Smooth muscle cell (in vitro differentiated cells): ENCODE data around the gene RSU1. TPM values are rescaled to one million over a fixed set of nuclear protein-coding genes. Genes with fewer than 3 reads are reported as not detected.

Source experiments
- DNase-seq: peaks from one replicate; lab custom pipeline; 2025; ENCODE audit not compliant: unreplicated experiment; lab: John Stamatoyannopoulos, UW
- H2AFZ ChIP-seq: fragments of 200-600 bp; sonication (generic); 2 replicates; pipeline ENCODE4 v1.6.0; 2016; ENCODE audit warnings: antibody characterized with exemption, low read depth, mild to moderate bottlenecking
- H3F3A ChIP-seq: fragments of 200-600 bp; sonication (generic); 2 replicates; pipeline ENCODE4 v1.6.0; 2017; ENCODE audit warnings: antibody characterized with exemption, low read depth
- H3K27ac ChIP-seq: fragments of 200-600 bp; sonication (generic); 2 replicates; pipeline ENCODE4 v1.5.1; 2016; ENCODE audit warnings: low read depth, mild to moderate bottlenecking
- H3K27me3 ChIP-seq: fragments of 200-600 bp; sonication (generic); 2 replicates; pipeline ENCODE4 v1.6.1; 2016; ENCODE audit warnings: low read depth, mild to moderate bottlenecking
- H3K36me3 ChIP-seq: fragments of 200-600 bp; sonication (generic); 2 replicates; pipeline ENCODE4 v1.5.1; 2016; ENCODE audit warnings: low read depth
- H3K4me1 ChIP-seq: fragments of 200-600 bp; sonication (generic); 2 replicates; pipeline ENCODE4 v1.5.1; 2016; ENCODE audit warnings: low read depth
- H3K4me2 ChIP-seq: fragments of 200-600 bp; sonication (generic); 2 replicates; pipeline ENCODE4 v1.6.0; 2016; ENCODE audit warnings: mild to moderate bottlenecking
- H3K4me3 ChIP-seq: fragments of 200-600 bp; sonication (generic); 2 replicates; pipeline ENCODE4 v1.5.1; 2016; ENCODE audit warnings: mild to moderate bottlenecking
- H3K79me2 ChIP-seq: fragments of 200-600 bp; sonication (generic); 2 replicates; pipeline ENCODE4 v1.6.0; 2016; ENCODE audit warnings: low read depth, mild to moderate bottlenecking
- H3K9ac ChIP-seq: fragments of 200-600 bp; sonication (generic); 2 replicates; pipeline ENCODE4 v1.6.0; 2016; ENCODE audit warnings: low read depth
- H3K9me3 ChIP-seq: fragments of 200-600 bp; sonication (generic); replicated peaks from 2 replicates; pipeline ENCODE4 v1.5.1; 2016; ENCODE audit warnings: low read depth
- H4K20me1 ChIP-seq: fragments of 200-600 bp; sonication (generic); 2 replicates; pipeline ENCODE4 v1.6.0; 2016; ENCODE audit warnings: low read depth
- WGBS: methylation state at CpG from one replicate; pipeline ENCODE4 v1.1.7; 2016; ENCODE audit warnings: low lambda C conversion rate; 5-methylcytosine and 5-hydroxymethylcytosine counted together
- polyA plus RNA-seq: library from polyadenylated mRNA; unstranded; fragments of >200 nt; fragmentation: Nextera tagmentation; extraction: Ambion mirVana; gene quantifications from 2 replicates; pipeline ENCODE4 v1.2.1, GENCODE V29; 2016
- total RNA-seq: library from RNA; depleted of rRNA; stranded (reverse); fragments of >200 nt; gene quantifications from 2 replicates; pipeline ENCODE4 v1.2.3, GENCODE V29; 2014
- TF ChIP-seq, protein P1 (sequence below): fragments of 200-600 bp; sonication (generic); IDR thresholded peaks from 2 replicates; pipeline ENCODE4 v1.5.1; 2017; ENCODE audit warnings: borderline replicate concordance, mild to moderate bottlenecking, antibody characterized with exemption; ENCODE audit not compliant: insufficient read depth, poor library complexity, severe bottlenecking

RSU1 gene
- total and polyA plus RNA-seq, 2 experiments from 2014 or later = 110 to 128 TPM

- TF ChIP-seq, protein P1, sequence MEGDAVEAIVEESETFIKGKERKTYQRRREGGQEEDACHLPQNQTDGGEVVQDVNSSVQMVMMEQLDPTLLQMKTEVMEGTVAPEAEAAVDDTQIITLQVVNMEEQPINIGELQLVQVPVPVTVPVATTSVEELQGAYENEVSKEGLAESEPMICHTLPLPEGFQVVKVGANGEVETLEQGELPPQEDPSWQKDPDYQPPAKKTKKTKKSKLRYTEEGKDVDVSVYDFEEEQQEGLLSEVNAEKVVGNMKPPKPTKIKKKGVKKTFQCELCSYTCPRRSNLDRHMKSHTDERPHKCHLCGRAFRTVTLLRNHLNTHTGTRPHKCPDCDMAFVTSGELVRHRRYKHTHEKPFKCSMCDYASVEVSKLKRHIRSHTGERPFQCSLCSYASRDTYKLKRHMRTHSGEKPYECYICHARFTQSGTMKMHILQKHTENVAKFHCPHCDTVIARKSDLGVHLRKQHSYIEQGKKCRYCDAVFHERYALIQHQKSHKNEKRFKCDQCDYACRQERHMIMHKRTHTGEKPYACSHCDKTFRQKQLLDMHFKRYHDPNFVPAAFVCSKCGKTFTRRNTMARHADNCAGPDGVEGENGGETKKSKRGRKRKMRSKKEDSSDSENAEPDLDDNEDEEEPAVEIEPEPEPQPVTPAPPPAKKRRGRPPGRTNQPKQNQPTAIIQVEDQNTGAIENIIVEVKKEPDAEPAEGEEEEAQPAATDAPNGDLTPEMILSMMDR = no peak
- no peaks in the 10 kb centered on the region for H3K79me2 ChIP-seq
- H3K4me3 ChIP-seq = no peak overlapping the region
- H3K9me3 ChIP-seq = no peaks in the 10 kb centered on the region
- WGBS = 55% methylated on average over 2 of the region's 2 CpGs
- H2AFZ ChIP-seq = peak overlapping the region; percentile 50
- peaks cover 21% of the 10 kb centered on the region for H3K4me1 ChIP-seq
- no peak overlapping the region for H3K9ac ChIP-seq
- peaks cover 5% of the 10 kb centered on the region for H3F3A ChIP-seq
- H3K36me3 ChIP-seq = no peaks in the 10 kb centered on the region
- no peak for DNase-seq
- no peak overlapping the region for H3K27ac ChIP-seq
- H4K20me1 ChIP-seq = no peaks in the 10 kb centered on the region
- no peaks in the 10 kb centered on the region for H3K27me3 ChIP-seq
- H3K4me2 ChIP-seq = peak overlapping the region; percentile 13
These were observed 46.5 kb upstream of the RSU1 start for GRCh38 chr10:16863766-16864165.

GRCh38 chr10:16857419-16857818, 40.2 kb upstream of the RSU1 start:
- Histone ChIP-seq H3K79me2 (no peaks in the 10 kb centered on the region), H3K27me3 (no peaks in the 10 kb centered on the region), H3F3A (peaks cover 10% of the 10 kb centered on the region), H3K4me2 (no peak overlapping the region), H3K36me3 (no peaks in the 10 kb centered on the region), H3K27ac (peak overlapping the region; percentile 85), H3K9ac (no peak overlapping the region), H4K20me1 (no peaks in the 10 kb centered on the region), H3K4me3 (no peak overlapping the region), H3K4me1 (peaks cover 9% of the 10 kb centered on the region), H2AFZ (no peak overlapping the region), H3K9me3 (no peaks in the 10 kb centered on the region)
- 91% methylated on average over 4 of the region's 4 CpGs for WGBS
- TF ChIP-seq, protein P1 = no peak
- DNase-seq = no peak

DNA sequence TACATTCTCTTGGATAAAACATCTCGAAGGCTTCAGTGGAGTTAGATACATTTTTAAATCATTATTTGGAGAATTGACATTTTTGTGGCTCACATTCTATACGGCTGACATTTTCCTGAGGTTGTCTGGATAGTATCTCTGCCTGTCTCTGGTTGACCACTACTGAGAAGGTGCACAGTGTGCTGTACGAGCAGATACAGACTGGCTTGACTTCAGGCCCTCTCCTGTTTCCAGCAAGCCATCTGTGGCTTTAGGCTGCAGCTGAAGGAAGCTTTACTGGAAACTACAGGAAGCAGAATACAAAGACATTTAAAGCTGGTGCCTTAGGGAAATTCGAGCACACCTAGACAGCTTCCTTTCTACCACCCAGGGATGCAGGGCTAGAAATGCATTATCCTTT, 39.3 kb upstream of the RSU1 start:
- no peaks in the 10 kb centered on the region for H3K27me3 ChIP-seq
- peak overlapping the region; percentile 41 for H3K4me2 ChIP-seq
- TF ChIP-seq, protein P1 = no peak
- no peaks in the 10 kb centered on the region for H4K20me1 ChIP-seq
- 8% methylated on average over 4 of the region's 4 CpGs for WGBS
- H3K4me3 ChIP-seq = no peak overlapping the region
- H3K9ac ChIP-seq = peak overlapping the region; percentile 21
- H3K79me2 ChIP-seq = no peaks in the 10 kb centered on the region
- H2AFZ ChIP-seq = peak overlapping the region; percentile 6
- peaks cover 10% of the 10 kb centered on the region for H3F3A ChIP-seq
- H3K9me3 ChIP-seq = no peaks in the 10 kb centered on the region
- peak overlapping the region; percentile 85 for H3K27ac ChIP-seq
- no peak for DNase-seq
- no peaks in the 10 kb centered on the region for H3K36me3 ChIP-seq
- peaks cover 9% of the 10 kb centered on the region for H3K4me1 ChIP-seq

- peak overlapping the region; percentile 41 for H3K4me2 ChIP-seq
- H3K36me3 ChIP-seq = no peaks in the 10 kb centered on the region
- H3F3A ChIP-seq = peaks cover 10% of the 10 kb centered on the region
- no peak for DNase-seq
- no peaks in the 10 kb centered on the region for H3K9me3 ChIP-seq
- H4K20me1 ChIP-seq = no peaks in the 10 kb centered on the region
- WGBS = 68% methylated on average over 5 of the region's 5 CpGs
- peak overlapping the region; percentile 21 for H3K9ac ChIP-seq
- H3K79me2 ChIP-seq = no peaks in the 10 kb centered on the region
- no peak overlapping the region for H2AFZ ChIP-seq
- TF ChIP-seq, protein P1 = no peak
- no peak overlapping the region for H3K4me3 ChIP-seq
- peak overlapping the region; percentile 85 for H3K27ac ChIP-seq
- no peaks in the 10 kb centered on the region for H3K27me3 ChIP-seq
- peaks cover 9% of the 10 kb centered on the region for H3K4me1 ChIP-seq
These were observed 38.9 kb upstream of the RSU1 start for GRCh38 chr10:16856092-16856491.
